PC-3 (cell line): ENCODE data around the gene TMEM235. TPM values are rescaled to one million over a fixed set of nuclear protein-coding genes. Genes with fewer than 3 reads are reported as not detected.

Source experiments
- ATAC-seq: fragments of 200-7000 bp; cut with Tn5 transposase; 2 replicates; pipeline ENCODE4 v1.9.1; 2020; ENCODE audit warnings: mild to moderate bottlenecking, moderate library complexity
- BruUV-seq: library from RNA; stranded (reverse); fragments of 400-500 nt; replicated peaks from 2 replicates; lab custom pipeline; 2021; lab: Mats Ljungman, UMichigan
- CTCF ChIA-PET: fragments of 300-600 bp; sonication (Branson Sonifier 250); formaldehyde crosslinking; loops from one replicate; lab custom pipeline; 2022; ENCODE audit warnings: antibody characterized with exemption; lab: Charles Lee
- POLR2A ChIA-PET: fragments of 300-600 bp; sonication (Branson Sonifier 250); formaldehyde crosslinking; loops from one replicate; lab custom pipeline; 2022; ENCODE audit warnings: antibody characterized with exemption; ENCODE audit not compliant: unreplicated experiment; lab: Charles Lee
- DNase-seq: peaks from one replicate; pipeline ENCODE4 v3.0.0-alpha.2; 2015
- H2AFZ ChIP-seq: fragments of 300-600 bp; sonication (generic); 2 replicates; pipeline ENCODE4 v1.6.0; 2016; ENCODE audit warnings: antibody characterized with exemption, low read length
- H3F3A ChIP-seq: fragments of 300-600 bp; sonication (generic); one replicate; pipeline ENCODE4 v1.6.0; 2017; ENCODE audit warnings: antibody characterized with exemption, low read length, control low read depth, mild to moderate bottlenecking; ENCODE audit not compliant: unreplicated experiment
- H3K27ac ChIP-seq: fragments of 300-600 bp; sonication (generic); 2 replicates; pipeline ENCODE4 v1.5.1; 2016; ENCODE audit warnings: mild to moderate bottlenecking, low read length
- H3K27me3 ChIP-seq: fragments of 300-600 bp; sonication (generic); 2 replicates; pipeline ENCODE4 v1.6.1; 2016; ENCODE audit warnings: low read length, mixed read lengths
- H3K36me3 ChIP-seq: fragments of 300-600 bp; sonication (generic); 2 replicates; pipeline ENCODE4 v1.6.1; 2016; ENCODE audit warnings: low read depth, mixed run types, low read length, mixed read lengths
- H3K4me1 ChIP-seq: fragments of 300-600 bp; sonication (generic); 2 replicates; pipeline ENCODE4 v1.5.1; 2016; ENCODE audit warnings: low read length; ENCODE audit not compliant: insufficient read depth
- H3K4me2 ChIP-seq: fragments of 300-600 bp; sonication (generic); 2 replicates; pipeline ENCODE4 v1.6.0; 2016; ENCODE audit warnings: low read length
- H3K4me3 ChIP-seq: fragments of 300-600 bp; sonication (generic); 2 replicates; pipeline ENCODE4 v1.5.1; 2016; ENCODE audit warnings: mild to moderate bottlenecking, low read length, mixed read lengths
- H3K79me2 ChIP-seq: fragments of 300-600 bp; sonication (generic); 2 replicates; pipeline ENCODE4 v1.6.1; 2017; ENCODE audit warnings: low read length, mixed read lengths
- H3K9ac ChIP-seq: fragments of 300-600 bp; sonication (generic); 2 replicates; pipeline ENCODE4 v1.6.0; 2016; ENCODE audit warnings: mild to moderate bottlenecking, low read length
- H3K9me2 ChIP-seq: fragments of 300-600 bp; sonication (generic); replicated peaks from 2 replicates; pipeline ENCODE4 v1.6.1; 2016; ENCODE audit warnings: mixed run types, low read length, mixed read lengths
- H3K9me3 ChIP-seq: fragments of 300-600 bp; sonication (generic); 2 replicates; pipeline ENCODE4 v1.6.1; 2016; ENCODE audit warnings: low read length, mixed read lengths
- H4K20me1 ChIP-seq: fragments of 300-600 bp; sonication (generic); 2 replicates; pipeline ENCODE4 v1.6.1; 2016; ENCODE audit warnings: low read length, mixed read lengths
- CTCF ChIP-seq: fragments of 300-600 bp; sonication (generic); conservative IDR thresholded peaks from 2 replicates; pipeline ENCODE4 v1.5.1; 2017; ENCODE audit warnings: antibody characterized with exemption, low read depth, mild to moderate bottlenecking, low read length
- EZH2 ChIP-seq: fragments of 300-600 bp; sonication (generic); IDR thresholded peaks from one replicate; pipeline ENCODE4 v1.6.1; 2017; ENCODE audit warnings: antibody characterized with exemption, mild to moderate bottlenecking, low read length; ENCODE audit not compliant: unreplicated experiment
- EZH2phosphoT487 ChIP-seq: fragments of 300-600 bp; sonication (generic); IDR thresholded peaks from 2 replicates; pipeline ENCODE4 v1.6.1; 2018; ENCODE audit warnings: mild to moderate bottlenecking, antibody characterized with exemption, low read length, borderline replicate concordance
- intact Hi-C: fragments of 100-400 bp; cut with micrococcal nuclease; formaldehyde crosslinking; loops from 2 replicates; pipeline ENCODE4 v1.9.0; 2023
- total RNA-seq: library from RNA; depleted of rRNA; stranded (reverse); fragments of >200 nt; gene quantifications from 2 replicates; pipeline ENCODE4 v1.2.3, GENCODE V29; 2014

The TMEM235 gene
- total RNA-seq, 1 experiment from 2014 or later, result not detected

- Histone ChIP-seq H3K9me3 (no peaks in the 10 kb centered on the region), H3K9ac (no peak overlapping the region), H3K27ac (no peak overlapping the region), H3K4me1 (no peaks in the 10 kb centered on the region; the same call in 1 of the 2 replicates), H3K36me3 (no peaks in the 10 kb centered on the region), H3F3A (no peaks in the 10 kb centered on the region), H3K9me2 (no peaks in the 10 kb centered on the region), H2AFZ (no peak overlapping the region), H3K4me3 (no peak overlapping the region), H3K4me2 (no peak overlapping the region), H3K79me2 (0 out of 2 replicates have a peak, but pooled peaks cover 4% of the 10 kb centered on the region), H3K27me3 (no peaks in the 10 kb centered on the region), H4K20me1 (no peaks in the 10 kb centered on the region)
- CTCF ChIA-PET, result no interaction called here
- BruUV-seq, result no TSS peak
- POLR2A ChIA-PET, result no interaction called here
- no peak for TF ChIP-seq EZH2phosphoT487
- intact Hi-C loops, result no loop called here
- DNase-seq, result no peak
- ATAC-seq, result no peak
Measured at GRCh38 chr17:78257810-78258322, 26.4 kb downstream of the TMEM235 start.

GRCh38 chr17:78258323-78259191, 27.1 kb downstream of the TMEM235 start:
- Histone ChIP-seq H4K20me1 (no peaks in the 10 kb centered on the region), H3K9me2 (no peaks in the 10 kb centered on the region), H3K9ac (no peak overlapping the region), H3K4me1 (no peaks in the 10 kb centered on the region), H3K4me3 (no peak overlapping the region), H3K27me3 (no peaks in the 10 kb centered on the region), H3K4me2 (no peak overlapping the region), H3F3A (no peaks in the 10 kb centered on the region), H3K36me3 (no peaks in the 10 kb centered on the region), H3K79me2 (0 out of 2 replicates have a peak, but pooled peaks cover 4% of the 10 kb centered on the region), H3K9me3 (no peaks in the 10 kb centered on the region), H2AFZ (no peak overlapping the region), H3K27ac (no peak overlapping the region)
- intact Hi-C loops, result no loop called here
- DNase-seq (no peak), ATAC-seq (no peak)
- TF ChIP-seq CTCF, result no peak
- POLR2A ChIA-PET, result no interaction called here
- CTCF ChIA-PET, result no interaction called here
- no TSS peak for BruUV-seq

GRCh38 chr17:78259192-78259554, 27.7 kb downstream of the TMEM235 start:
- TF ChIP-seq EZH2 (no peak), CTCF (no peak), EZH2phosphoT487 (no peak)
- intact Hi-C loops, result no loop called here
- Histone ChIP-seq H3K79me2 (0 out of 2 replicates have a peak, but pooled peaks cover under 1% of the 10 kb centered on the region), H3K9ac (no peak overlapping the region), H3K27me3 (no peaks in the 10 kb centered on the region), H3K9me3 (no peaks in the 10 kb centered on the region), H3K4me1 (no peaks in the 10 kb centered on the region), H4K20me1 (no peaks in the 10 kb centered on the region), H3K27ac (no peak overlapping the region), H3K4me2 (no peak overlapping the region), H3K4me3 (no peak overlapping the region), H3K36me3 (no peaks in the 10 kb centered on the region), H3F3A (no peaks in the 10 kb centered on the region), H3K9me2 (no peaks in the 10 kb centered on the region), H2AFZ (no peak overlapping the region)
- DNase-seq, result no peak
- no peak for ATAC-seq
- no TSS peak for BruUV-seq
- ChIA-PET POLR2A (no interaction called here), CTCF (no interaction called here)
